HEK293 (cell line): ENCODE measurements around the gene GGT5.

Experiments
- CTCF ChIA-PET: fragments of 350-600 bp; formaldehyde crosslinking; extraction: SDS; loops from one replicate; lab custom pipeline; 2021; ENCODE audit warnings: antibody characterized with exemption; lab: Yijun Ruan, JAX
- POLR2A ChIA-PET: fragments of 300-600 bp; formaldehyde crosslinking; extraction: SDS; loops from one replicate; lab custom pipeline; 2020; ENCODE audit warnings: antibody characterized with exemption, inconsistent platforms; lab: Yijun Ruan, JAX
- H3K27ac ChIP-seq: fragments of 200-500 bp; sonication (Bioruptor generic); 2 replicates; pipeline ENCODE4 v1.5.1; 2014; ENCODE audit warnings: low read depth, low read length, control low read depth, inconsistent platforms; ENCODE audit errors: extremely low read depth
- H3K36me3 ChIP-seq, 2 experiments: fragments of 200-500 bp in 1 of 2; sonication (Bioruptor generic) in 1 of 2; 1 replicate in 1 of 2; 2 replicates in 1 of 2; pipeline ENCODE4 v1.5.1; 2014 to 2017; ENCODE audit warnings: inconsistent platforms in 2 of 2, low read length in 2 of 2; ENCODE audit not compliant: control insufficient read depth in 2 of 2, insufficient read depth in 1 of 2
- H3K4me1 ChIP-seq: fragments of 200-500 bp; sonication (Bioruptor generic); 2 replicates; pipeline ENCODE4 v1.5.1; 2014; ENCODE audit warnings: mild to moderate bottlenecking, low read length, inconsistent platforms; ENCODE audit not compliant: control insufficient read depth, insufficient read depth
- H3K4me3 ChIP-seq: 2 replicates; pipeline ENCODE4 v1.5.1; 2011; ENCODE audit warnings: low read depth, mild to moderate bottlenecking, control low read depth, low read length, moderate library complexity
- H3K9me3 ChIP-seq: fragments of 200-500 bp; sonication (Bioruptor generic); 2 replicates; pipeline ENCODE4 v1.5.1; 2014; ENCODE audit warnings: low read depth, low read length, inconsistent platforms; ENCODE audit not compliant: control insufficient read depth, insufficient read depth
- CTCF ChIP-seq: fragments of 450-650 bp; formaldehyde crosslinking; IDR thresholded peaks from 2 replicates; pipeline ENCODE4 v1.5.1; 2016; ENCODE audit warnings: missing biosample characterization, missing genetic modification characterization
- GLIS2 ChIP-seq: fragments of 450-650 bp; formaldehyde crosslinking; IDR thresholded peaks from 2 replicates; pipeline ENCODE4 v1.5.1; 2016; ENCODE audit warnings: missing biosample characterization, missing genetic modification characterization
- HIC1 ChIP-seq: fragments of 450-650 bp; formaldehyde crosslinking; IDR thresholded peaks from 2 replicates; pipeline ENCODE4 v1.5.1; 2016; ENCODE audit warnings: missing biosample characterization, missing genetic modification characterization
- MEIS1 ChIP-seq: sonication (generic); formaldehyde crosslinking; IDR thresholded peaks from 2 replicates; pipeline ENCODE4 v1.8.1; 2022; ENCODE audit warnings: missing genetic modification reagents, mild to moderate bottlenecking, borderline replicate concordance
- PRDM1 ChIP-seq: fragments of 450-650 bp; formaldehyde crosslinking; IDR thresholded peaks from 2 replicates; pipeline ENCODE4; 2016; ENCODE audit warnings: missing biosample characterization, missing genetic modification characterization
- SP2 ChIP-seq: fragments of 450-650 bp; formaldehyde crosslinking; IDR thresholded peaks from 2 replicates; pipeline ENCODE4 v1.5.1; 2016; ENCODE audit warnings: missing biosample characterization, missing genetic modification characterization
- ZBTB48 ChIP-seq: fragments of 450-650 bp; formaldehyde crosslinking; IDR thresholded peaks from 2 replicates; pipeline ENCODE4 v1.5.1; 2016; ENCODE audit warnings: missing biosample characterization, missing genetic modification characterization
- ZFHX2 ChIP-seq: fragments of 450-650 bp; formaldehyde crosslinking; conservative IDR thresholded peaks from 2 replicates; pipeline ENCODE4 v1.5.1; 2016; ENCODE audit warnings: missing biosample characterization, missing genetic modification characterization
- ZNF174 ChIP-seq: fragments of 450-650 bp; formaldehyde crosslinking; IDR thresholded peaks from 2 replicates; pipeline ENCODE4 v1.5.0; 2017; ENCODE audit warnings: missing biosample characterization, mild to moderate bottlenecking, missing genetic modification characterization
- ZNF596 ChIP-seq: fragments of 450-650 bp; IDR thresholded peaks from 2 replicates; pipeline ENCODE4 v1.5.0; 2018; ENCODE audit warnings: missing biosample characterization, mild to moderate bottlenecking, missing genetic modification characterization, moderate library complexity
- ZNF670 ChIP-seq: fragments of 450-650 bp; formaldehyde crosslinking; IDR thresholded peaks from 2 replicates; pipeline ENCODE4 v1.5.1; 2016; ENCODE audit warnings: missing biosample characterization, missing genetic modification characterization, low read depth

The GGT5 gene

GRCh38 chr22:24179478-24180210 is 65.2 kb downstream of the GGT5 start:
- H3K27ac ChIP-seq, result no peak overlapping the region
- peaks cover 0 to 24% of the 10 kb centered on the region in 2 experiments; a peak in 1 of 3 replicates for H3K36me3 ChIP-seq
- H3K9me3 ChIP-seq, result no peaks in the 10 kb centered on the region
- ChIA-PET CTCF (interaction anchor here (0.6 to 7.9 kb wide), 5 partner anchors 10 to 771 kb away, joined by 3 to 114 read pairs (median 3); no protein-coding TSS in a partner anchor), POLR2A (no interaction called here)
- TF ChIP-seq SP2 (peak; percentile 18), MEIS1 (CRISPR knock-in tag) (no peak), GLIS2 (tag by site-specific recombination) (0 out of 2 replicates have a peak, but pooled peaks have one; percentile 29)
- peaks cover 3% of the 10 kb centered on the region; the same call in 1 of the 2 replicates for H3K4me1 ChIP-seq
- no peak overlapping the region for H3K4me3 ChIP-seq

GRCh38 chr22:24178502-24179440 is 66.1 kb downstream of the GGT5 start:
- H3K36me3 ChIP-seq, result peaks cover 0 to 30% of the 10 kb centered on the region in 2 experiments; a peak in 2 of 3 replicates
- POLR2A ChIA-PET, result no interaction called here
- H3K4me3 ChIP-seq, result no peak overlapping the region
- no peaks in the 10 kb centered on the region for H3K9me3 ChIP-seq
- CTCF ChIA-PET, result interaction anchor here (0.6 to 7.9 kb wide), 8 partner anchors 11 to 770 kb away, joined by 3 to 114 read pairs (median 3); no protein-coding TSS in a partner anchor
- peaks cover 3% of the 10 kb centered on the region; the same call in 1 of the 2 replicates for H3K4me1 ChIP-seq
- no peak overlapping the region for H3K27ac ChIP-seq
- TF ChIP-seq ZNF596 (tag by site-specific recombination) (no peak), CTCF (tag by site-specific recombination) (0 out of 2 replicates have a peak, but pooled peaks have one; percentile 18), PRDM1 (tag by site-specific recombination) (no peak), ZBTB48 (tag by site-specific recombination) (no peak)

GRCh38 chr22:24178021-24178431 is 66.9 kb downstream of the GGT5 start:
- Histone ChIP-seq H3K27ac (no peak overlapping the region), H3K36me3 (peaks cover 0 to 33% of the 10 kb centered on the region in 2 experiments; a peak in 2 of 3 replicates), H3K4me3 (no peak overlapping the region), H3K9me3 (no peaks in the 10 kb centered on the region)
- POLR2A ChIA-PET, result no interaction called here
- CTCF ChIA-PET, result interaction anchor here (1.2 to 7.9 kb wide), 2 partner anchors 21 to 315 kb away, joined by 5 to 114 read pairs; no protein-coding TSS in a partner anchor
- TF ChIP-seq HIC1 (peak; percentile 30; the same call in 1 of the 2 replicates), ZNF670 (tag by site-specific recombination) (no peak)
- TF ChIP-seq, all 188 proteins: peak for 1
- H3K4me1 ChIP-seq, result peaks cover 3% of the 10 kb centered on the region; the same call in 1 of the 2 replicates

GRCh38 chr22:24177456-24177855 is 67.4 kb downstream of the GGT5 start:
- POLR2A ChIA-PET, result no interaction called here
- CTCF ChIA-PET, result interaction anchor here (0.9 to 7.9 kb wide), 3 partner anchors 11 to 38 kb away, joined by 6 to 114 read pairs (median 32); no protein-coding TSS in a partner anchor

More at GRCh38 chr22:24177456-24177855, 67.4 kb downstream of the GGT5 start:
- Histone ChIP-seq H3K27ac (no peak overlapping the region), H3K4me3 (no peak overlapping the region), H3K4me1 (peaks cover 3% of the 10 kb centered on the region; the same call in 1 of the 2 replicates), H3K9me3 (no peaks in the 10 kb centered on the region), H3K36me3 (peaks cover 0 to 39% of the 10 kb centered on the region in 2 experiments; a peak in 2 of 3 replicates)
- no peak for TF ChIP-seq ZNF174 (tag by site-specific recombination)
- 0 out of 2 replicates have a peak, but pooled peaks have one; percentile 18 for TF ChIP-seq ZFHX2
- peak; percentile 25 for TF ChIP-seq GLIS2 (tag by site-specific recombination)
